IMR-90 (cell line): ENCODE measurements around the gene CTAG1A. TPM values are rescaled to one million over a fixed set of nuclear protein-coding genes. Genes with fewer than 3 reads are reported as not detected.

Source experiments
- ATAC-seq: fragments of 200-7000 bp; cut with Tn5 transposase; 2 replicates; pipeline ENCODE4 v1.9.1; 2020; ENCODE audit warnings: low read depth, mild to moderate bottlenecking, moderate library complexity
- BruUV-seq: library from RNA; stranded (reverse); fragments of 400-500 nt; replicated peaks from 2 replicates; lab custom pipeline; 2021; lab: Mats Ljungman, UMichigan
- CTCF ChIA-PET: fragments of 300-600 bp; formaldehyde crosslinking; extraction: SDS; loops from one replicate; lab custom pipeline; 2021; ENCODE audit warnings: antibody characterized with exemption; lab: Yijun Ruan, JAX
- POLR2A ChIA-PET: fragments of 300-600 bp; sonication (Branson Sonifier 250); formaldehyde crosslinking; loops from one replicate; lab custom pipeline; 2022; ENCODE audit warnings: antibody characterized with exemption; ENCODE audit not compliant: unreplicated experiment; lab: Charles Lee
- DNase-seq: peaks from one replicate; pipeline ENCODE4 v3.0.0; 2013
- H2AFZ ChIP-seq: replicated peaks from 2 replicates; pipeline ENCODE3; 2013; ENCODE audit warnings: low read length, mild to moderate bottlenecking; ENCODE audit not compliant: poor library complexity
- H2AK5ac ChIP-seq: 2 replicates; pipeline ENCODE4 v1.6.1; 2013; ENCODE audit warnings: low read depth, low read length, inconsistent platforms
- H2AK9ac ChIP-seq: replicated peaks from 2 replicates; pipeline ENCODE3; 2013; ENCODE audit warnings: mild to moderate bottlenecking, low read depth, low read length, moderate library complexity; ENCODE audit not compliant: poor library complexity
- H2BK120ac ChIP-seq: 2 replicates; pipeline ENCODE4 v1.6.1; 2013; ENCODE audit warnings: low read depth, low read length, inconsistent platforms
- H2BK15ac ChIP-seq: 3 replicates; pipeline ENCODE4 v1.6.1; 2013; ENCODE audit warnings: low read depth, low read length, inconsistent platforms
- H2BK20ac ChIP-seq: 2 replicates; pipeline ENCODE4 v1.6.1; 2013; ENCODE audit warnings: low read depth, mild to moderate bottlenecking, inconsistent platforms, low read length, moderate library complexity
- H2BK5ac ChIP-seq: 2 replicates; pipeline ENCODE4 v1.6.1; 2013; ENCODE audit warnings: mild to moderate bottlenecking, low read depth, low read length, inconsistent platforms; ENCODE audit not compliant: poor library complexity, severe bottlenecking
- H3K14ac ChIP-seq: replicated peaks from 2 replicates; pipeline ENCODE4 v1.6.1; 2013; ENCODE audit warnings: low read depth, low read length, inconsistent platforms
- H3K18ac ChIP-seq: 2 replicates; pipeline ENCODE4 v1.6.1; 2013; ENCODE audit warnings: low read depth, low read length, control low read depth
- H3K23ac ChIP-seq: 2 replicates; pipeline ENCODE4 v1.6.1; 2013; ENCODE audit warnings: low read depth, low read length, inconsistent platforms
- H3K27ac ChIP-seq: 2 replicates; pipeline ENCODE4 v1.5.1; 2013; ENCODE audit warnings: mild to moderate bottlenecking, control low read depth, low read length; ENCODE audit not compliant: insufficient read depth
- H3K27me3 ChIP-seq: 2 replicates; pipeline ENCODE4 v1.6.1; 2013; ENCODE audit warnings: low read length; ENCODE audit not compliant: control insufficient read depth, insufficient read depth
- H3K36me3 ChIP-seq: 2 replicates; pipeline ENCODE4 v1.6.1; 2013; ENCODE audit warnings: low read length, mixed read lengths; ENCODE audit not compliant: control insufficient read depth, insufficient read depth
- H3K4ac ChIP-seq: 2 replicates; pipeline ENCODE4 v1.6.1; 2013; ENCODE audit warnings: low read depth, low read length, inconsistent platforms
- H3K4me1 ChIP-seq: 2 replicates; pipeline ENCODE4 v1.6.1; 2013; ENCODE audit warnings: low read length, mixed read lengths; ENCODE audit not compliant: control insufficient read depth, insufficient read depth
- H3K4me2 ChIP-seq: 2 replicates; pipeline ENCODE4 v1.6.1; 2013; ENCODE audit warnings: low read depth, mild to moderate bottlenecking, control low read depth, low read length, moderate library complexity
- H3K4me3 ChIP-seq: 2 replicates; pipeline ENCODE4 v1.5.1; 2013; ENCODE audit warnings: low read depth, mild to moderate bottlenecking, control low read depth, low read length, moderate library complexity; ENCODE audit not compliant: insufficient read depth
- H3K56ac ChIP-seq: 2 replicates; pipeline ENCODE4 v1.6.1; 2013; ENCODE audit warnings: low read length, inconsistent platforms; ENCODE audit not compliant: insufficient read depth; ENCODE audit errors: extremely low read depth
- H3K79me1 ChIP-seq, 2 experiments: 2 replicates each; pipeline ENCODE4 v1.6.1; 2013; ENCODE audit warnings: low read length in 2 of 2, inconsistent platforms in 1 of 2, low read depth in 1 of 2
- H3K9ac ChIP-seq: 2 replicates; pipeline ENCODE4 v1.6.1; 2013; ENCODE audit warnings: low read depth, low read length, control low read depth
- H3K9me1 ChIP-seq: 2 replicates; pipeline ENCODE4 v1.6.1; 2013; ENCODE audit warnings: low read length, inconsistent platforms; ENCODE audit not compliant: insufficient read depth
- H3K9me3 ChIP-seq: 2 replicates; pipeline ENCODE4 v1.6.1; 2013; ENCODE audit warnings: low read length; ENCODE audit not compliant: control insufficient read depth, insufficient read depth
- H4K20me1 ChIP-seq: 2 replicates; pipeline ENCODE4 v1.6.1; 2013; ENCODE audit warnings: low read length, inconsistent platforms; ENCODE audit not compliant: insufficient read depth
- H4K5ac ChIP-seq: 2 replicates; pipeline ENCODE4 v1.6.1; 2013; ENCODE audit warnings: mild to moderate bottlenecking, low read depth, low read length, control low read depth
- H4K8ac ChIP-seq, 2 experiments: 2 replicates each; pipeline ENCODE4 v1.6.1; 2013; ENCODE audit warnings: low read depth in 2 of 2, low read length in 2 of 2, control low read depth in 1 of 2, inconsistent platforms in 1 of 2
- H4K91ac ChIP-seq: 2 replicates; pipeline ENCODE4 v1.6.1; 2013; ENCODE audit warnings: low read depth, low read length, inconsistent platforms; ENCODE audit not compliant: insufficient read depth
- MXI1 ChIP-seq: IDR thresholded peaks from 2 replicates; pipeline ENCODE4 v1.6.1; 2012; ENCODE audit warnings: low read depth, mild to moderate bottlenecking, low read length, moderate library complexity, borderline replicate concordance
- WGBS, 2 experiments: methylation state at CpG; one replicate each; pipeline versions ENCODE4 v1.1.5 to v1.1.7; 2013; ENCODE audit warnings: missing lambda C conversion rate in 2 of 2; ENCODE audit not compliant: insufficient read length in 1 of 2; ENCODE audit errors: extremely low coverage in 2 of 2; 5-methylcytosine and 5-hydroxymethylcytosine counted together
- dilution Hi-C: fragments of 300-500 bp; cut with HindIII; formaldehyde crosslinking; loops from one replicate; pipeline ENCODE4 v1.14.3; 2018; ENCODE audit warnings: low sequenced_read_pairs; ENCODE audit not compliant: unreplicated experiment
- in situ Hi-C: fragments of 300-500 bp; cut with MboI; formaldehyde crosslinking; loops from 3 replicates; pipeline ENCODE4 v1.14.3; 2019; ENCODE audit warnings: low sequenced_read_pairs, inconsistent platforms, mixed read lengths
- intact Hi-C: fragments of 100-400 bp; cut with micrococcal nuclease; formaldehyde crosslinking; loops from 2 replicates; pipeline ENCODE4 v1.10.0; 2022
- polyA plus RNA-seq, 3 experiments: library from polyadenylated mRNA; depleted of rRNA; stranded (reverse); fragments of >200 nt; gene quantifications; 2 replicates each; pipeline ENCODE4 v1.2.3, GENCODE V29; 2012; ENCODE audit warnings: low replicate concordance in 1 of 3
- total RNA-seq: library from RNA; depleted of rRNA; stranded (reverse); fragments of >200 nt; gene quantifications from 2 replicates; pipeline ENCODE4 v1.2.3, GENCODE V29; 2012

The CTAG1A gene
- total and polyA plus RNA-seq, 2 of the 4 experiments (the other 2 are of a cell fraction), result not detected

- no TSS peak for BruUV-seq
- Histone ChIP-seq H4K8ac (no peak overlapping the region), H2AK5ac (no peak overlapping the region), H3K56ac (no peak overlapping the region), H2BK5ac (no peak overlapping the region), H2BK15ac (no peak overlapping the region), H2BK20ac (no peak overlapping the region), H3K18ac (no peak overlapping the region), H2AFZ (no peak overlapping the region), H3K9me3 (no peaks in the 10 kb centered on the region; the same call in 1 of the 2 replicates), H3K9me1 (no peaks in the 10 kb centered on the region), H2BK120ac (no peak overlapping the region), H3K79me1 (no peaks in the 10 kb centered on the region), H3K4me1 (no peaks in the 10 kb centered on the region; the same call in 1 of the 2 replicates), H3K14ac (no peak overlapping the region), H3K9ac (no peak overlapping the region), H3K4me3 (no peak overlapping the region), H2AK9ac (no peak overlapping the region), H3K27ac (no peak overlapping the region), H3K4me2 (no peak overlapping the region), H3K36me3 (no peaks in the 10 kb centered on the region), H3K4ac (no peak overlapping the region), H3K23ac (no peak overlapping the region), H3K27me3 (peaks cover 5% of the 10 kb centered on the region), H4K20me1 (no peaks in the 10 kb centered on the region), H4K5ac (no peak overlapping the region), H4K91ac (no peak overlapping the region)
- intact Hi-C loops, result no loop called here
- dilution Hi-C loops, result no loop called here
- in situ Hi-C loops, result no loop called here
- POLR2A ChIA-PET, result no interaction called here
- no peak for TF ChIP-seq MXI1
- 46% methylated on average over 2 of the region's 6 CpGs; no CpG with 5 or more reads in 1 of the 2 experiments for WGBS, 2 experiments
- no peak for DNase-seq
- CTCF ChIA-PET, result no interaction called here
- ATAC-seq, result no peak
Observed at GRCh38 chrX:154605566-154605965, 20.6 kb downstream of the CTAG1A start.
